ENCODE measurements around the gene WDR48.

WDR48 gene

DNA sequence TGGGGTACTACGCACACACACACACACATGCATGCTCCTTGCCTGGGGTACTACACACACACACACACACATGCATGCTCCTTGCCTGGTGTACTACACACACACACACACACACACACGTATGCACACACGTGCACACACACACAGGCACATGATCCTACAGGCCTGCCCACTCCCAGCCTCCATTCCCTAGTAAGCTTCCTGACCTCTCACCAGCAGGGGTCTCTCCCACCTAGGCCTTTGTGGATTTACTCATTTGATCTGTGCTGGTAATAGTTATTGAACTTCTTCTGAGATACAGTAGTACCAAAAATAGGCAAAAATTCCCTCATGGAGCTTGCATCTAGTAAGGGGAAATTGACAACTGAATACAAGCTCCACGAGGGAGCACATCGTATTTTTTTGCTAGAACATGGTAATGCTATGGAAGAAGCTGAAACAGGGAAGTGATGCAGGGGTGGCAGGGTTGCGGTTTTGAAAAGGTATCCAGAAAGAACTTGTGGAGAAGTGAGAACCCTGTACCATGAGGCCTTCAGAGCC, 74.8 kb downstream of the WDR48 start:
- no peak for DNase-seq

DNA sequence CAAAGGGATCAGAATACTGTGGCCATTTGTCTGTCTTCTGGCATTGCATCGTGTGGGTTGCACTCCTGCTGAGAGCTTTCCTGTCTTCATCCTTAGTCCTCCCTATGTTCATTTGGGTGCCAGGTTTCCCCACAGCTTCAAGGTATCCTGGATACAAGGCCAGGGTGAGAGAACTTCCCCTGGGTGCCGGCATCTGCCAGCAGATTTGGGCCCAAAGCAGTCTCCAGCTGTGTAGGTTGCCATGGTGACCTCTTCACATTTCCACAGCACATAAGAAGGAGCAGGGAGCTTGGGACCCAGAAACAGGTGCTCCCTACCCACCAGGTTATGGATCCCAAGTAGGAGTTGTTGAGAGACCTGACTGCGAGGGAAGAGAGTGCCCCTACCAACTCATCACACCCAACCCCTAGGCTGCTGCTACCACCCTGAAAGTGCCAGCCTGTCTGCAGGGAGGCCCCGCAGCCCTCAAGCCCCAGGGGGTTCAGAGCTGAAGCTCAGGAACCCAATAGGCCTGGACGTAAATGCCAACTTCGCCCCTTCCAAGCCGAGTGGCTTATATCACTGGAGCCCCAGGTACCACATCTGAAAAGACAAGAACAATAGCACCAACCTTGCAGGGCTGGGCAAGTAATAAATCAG, 75.6 kb downstream of the WDR48 start:
- DNase-seq, result no peak

DNA sequence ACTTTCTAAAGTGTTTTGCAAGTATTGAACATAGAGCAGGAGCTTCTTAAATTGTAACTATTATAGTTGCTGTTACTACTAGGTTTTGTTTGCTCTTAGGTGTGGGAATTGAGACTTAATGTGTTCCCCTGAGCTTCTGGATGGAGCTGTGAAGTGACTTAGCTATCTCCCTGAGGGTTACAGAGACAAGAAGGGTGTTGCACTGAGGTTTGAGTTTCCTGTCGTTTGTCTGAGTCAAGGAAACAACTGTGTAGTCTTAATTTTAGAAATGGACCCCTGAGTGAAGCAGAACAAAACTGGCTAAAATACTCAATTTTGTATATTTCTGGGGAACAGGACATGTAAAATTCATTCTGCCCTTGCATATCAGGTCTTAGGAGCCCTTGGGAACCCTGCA, 76.1 kb downstream of the WDR48 start:
- DNase-seq, result no peak

DNA sequence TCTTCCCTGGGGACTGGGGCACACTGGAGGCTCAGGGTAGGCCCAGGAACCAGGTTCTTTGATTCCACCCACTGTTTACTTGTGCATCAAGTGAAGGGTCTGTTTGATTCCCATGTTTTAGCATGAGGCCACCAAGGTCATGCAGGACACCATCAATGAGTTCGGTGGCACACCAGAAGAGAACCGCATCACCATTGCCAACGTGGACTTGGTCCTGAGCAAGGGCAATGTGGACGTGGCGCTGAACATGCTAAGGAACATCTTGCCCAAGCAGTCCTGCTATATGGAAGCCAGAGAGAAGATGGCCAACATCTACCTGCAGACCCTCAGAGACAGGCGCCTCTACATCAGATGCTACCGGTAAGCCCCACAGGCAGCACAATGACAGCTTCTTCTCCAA, 77.1 kb downstream of the WDR48 start:
- DNase-seq, result no peak

DNA sequence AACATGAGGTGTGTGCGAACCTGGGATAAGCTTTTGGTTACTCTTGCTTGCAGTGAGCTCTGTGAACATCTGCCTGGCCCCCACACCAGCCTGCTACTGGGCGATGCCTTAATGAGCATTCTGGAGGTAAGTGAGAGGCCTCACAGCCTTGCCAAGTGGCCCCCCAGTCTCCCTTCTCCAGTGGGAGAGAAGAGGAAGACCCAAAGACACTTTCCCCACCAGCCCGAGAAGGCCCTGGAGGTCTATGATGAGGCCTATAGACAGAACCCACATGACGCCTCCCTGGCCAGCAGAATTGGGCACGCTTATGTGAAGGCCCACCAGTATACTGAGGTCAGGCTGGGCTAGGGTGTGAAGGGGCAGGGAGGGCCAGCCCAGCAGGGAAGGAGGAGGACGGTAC, 78.2 kb downstream of the WDR48 start:
- DNase-seq, result no peak

DNA sequence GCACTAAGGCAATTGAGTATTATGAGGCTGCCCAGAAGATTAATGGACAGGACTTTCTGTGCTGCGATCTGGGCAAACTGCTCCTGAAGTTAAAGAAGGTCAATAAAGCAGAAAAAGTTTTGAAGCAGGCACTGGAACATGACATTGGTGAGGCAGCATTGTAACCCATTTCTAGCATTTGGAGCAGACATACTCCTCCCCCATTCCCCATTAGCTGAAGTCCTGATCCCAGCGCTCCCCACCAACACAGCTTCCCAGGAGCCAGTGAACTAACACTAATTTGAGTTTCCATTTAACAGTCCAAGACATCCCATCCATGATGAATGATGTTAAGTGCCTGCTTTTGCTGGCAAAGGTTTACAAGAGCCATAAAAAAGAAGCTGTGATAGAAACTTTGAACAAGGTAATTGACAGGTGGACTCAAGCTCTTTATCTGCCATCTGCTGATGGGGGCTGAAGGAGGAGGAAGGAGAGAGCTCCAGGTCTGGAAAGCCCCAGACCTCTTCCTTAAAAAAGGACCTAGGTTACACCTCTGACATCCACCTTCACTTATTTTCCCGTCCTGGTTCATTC, 79.0 kb downstream of the WDR48 start:
- no peak for DNase-seq

DNA sequence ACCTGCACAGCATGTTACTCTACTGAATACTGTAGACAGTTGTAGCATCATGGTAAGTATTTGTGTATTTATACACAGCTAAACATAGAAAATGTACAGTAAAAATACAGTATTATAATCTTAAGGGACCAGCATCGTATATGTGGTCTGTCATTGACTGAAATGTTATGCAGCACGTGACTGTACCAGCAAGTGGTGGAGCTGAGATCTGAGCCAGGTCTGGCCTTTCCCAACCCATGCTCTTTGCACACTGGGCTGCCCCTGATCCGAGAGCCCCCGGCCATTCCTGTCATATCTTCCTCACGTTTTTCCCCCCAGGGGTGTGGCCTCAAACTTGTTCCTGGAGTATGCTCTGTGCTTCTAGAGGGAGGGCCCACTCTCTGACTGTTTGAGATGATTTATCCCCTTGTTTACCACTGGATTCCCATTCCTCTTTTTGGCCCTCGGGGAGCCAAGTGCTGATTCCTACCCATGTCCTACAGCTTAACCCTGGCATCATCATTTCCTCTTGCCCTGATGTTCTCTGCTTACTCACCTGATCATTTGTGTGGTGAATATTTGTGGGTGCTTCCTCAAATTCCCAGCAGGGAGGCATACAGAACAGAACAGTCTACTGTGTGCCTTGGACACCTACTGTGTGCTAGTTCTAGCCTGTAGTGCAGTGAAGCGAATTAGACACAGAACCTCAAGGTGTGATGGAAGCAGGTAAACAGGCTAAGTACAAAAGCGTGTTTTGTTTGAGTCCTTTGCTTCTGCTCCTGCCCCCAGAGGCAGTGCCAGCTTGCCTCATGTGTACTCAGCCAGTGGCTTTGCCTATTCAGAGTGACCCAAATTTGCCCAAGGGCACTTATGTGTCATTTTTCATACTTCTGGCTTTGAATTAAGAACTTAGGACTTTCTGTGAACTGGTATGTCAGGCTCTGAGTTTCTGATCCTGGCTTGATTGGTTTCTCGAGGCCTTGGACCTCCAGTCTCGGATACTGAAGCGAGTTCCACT, 80.6 kb downstream of the WDR48 start:
- DNase-seq, result no peak

DNA sequence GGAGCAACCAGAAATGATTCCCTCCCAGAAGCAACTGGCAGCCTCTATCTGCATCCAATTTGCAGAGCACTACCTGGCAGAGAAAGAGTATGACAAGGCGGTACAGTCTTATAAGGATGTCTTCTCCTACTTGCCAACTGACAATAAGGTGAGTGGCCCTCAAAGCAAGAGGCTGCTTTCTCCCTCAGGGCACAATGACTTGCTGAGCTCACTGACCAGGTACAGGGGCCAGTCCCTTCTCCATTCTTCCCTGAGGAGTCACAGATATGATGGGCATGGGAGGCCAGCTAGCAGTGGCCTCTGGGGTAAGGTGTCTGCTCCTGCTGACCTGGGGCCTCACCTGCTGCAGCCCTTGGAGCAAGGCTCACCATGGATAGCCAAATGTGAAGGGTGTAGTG, 81.3 kb downstream of the WDR48 start:
- DNase-seq, result no peak

DNA sequence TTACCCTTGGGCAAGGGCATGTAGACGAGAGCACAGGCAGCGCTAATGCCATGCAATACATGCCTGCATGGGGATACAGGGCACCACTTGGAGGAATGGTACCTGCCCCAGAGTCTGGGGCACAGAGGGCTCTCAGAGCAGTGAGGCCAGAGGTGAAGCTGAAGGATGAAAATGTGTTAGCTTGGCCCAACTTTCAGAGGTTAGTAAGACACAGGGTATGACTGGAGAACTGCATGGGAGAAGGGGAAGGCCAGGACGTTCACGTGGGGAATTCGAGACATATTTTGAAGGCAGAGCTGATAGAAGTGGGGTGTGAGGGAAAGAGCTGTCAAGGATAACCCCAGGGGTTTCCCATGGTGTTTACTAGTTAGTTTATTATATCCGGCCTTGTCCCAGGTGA, 82.0 kb downstream of the WDR48 start:
- DNase-seq, result no peak

DNA sequence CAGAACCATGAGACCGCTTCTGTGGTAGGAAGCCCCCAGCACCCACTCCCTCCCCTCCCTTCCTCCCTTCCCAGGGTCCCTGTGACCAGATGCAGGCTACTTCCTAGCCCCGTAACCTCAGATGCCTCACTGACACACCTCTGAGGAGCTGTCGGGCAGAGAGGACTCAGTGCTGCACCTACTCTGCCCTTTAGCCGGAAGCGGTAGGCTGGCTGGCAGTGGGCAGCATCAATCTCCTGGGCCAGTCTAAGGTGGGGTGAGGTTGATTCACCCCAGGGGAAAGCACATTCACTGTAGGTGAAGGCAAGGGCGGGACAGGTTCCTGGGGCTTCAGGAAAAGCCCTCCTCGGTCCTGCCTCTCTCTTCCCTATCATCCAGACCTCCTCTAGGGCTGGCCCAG, 82.5 kb downstream of the WDR48 start:
- DNase-seq, result no peak

DNA sequence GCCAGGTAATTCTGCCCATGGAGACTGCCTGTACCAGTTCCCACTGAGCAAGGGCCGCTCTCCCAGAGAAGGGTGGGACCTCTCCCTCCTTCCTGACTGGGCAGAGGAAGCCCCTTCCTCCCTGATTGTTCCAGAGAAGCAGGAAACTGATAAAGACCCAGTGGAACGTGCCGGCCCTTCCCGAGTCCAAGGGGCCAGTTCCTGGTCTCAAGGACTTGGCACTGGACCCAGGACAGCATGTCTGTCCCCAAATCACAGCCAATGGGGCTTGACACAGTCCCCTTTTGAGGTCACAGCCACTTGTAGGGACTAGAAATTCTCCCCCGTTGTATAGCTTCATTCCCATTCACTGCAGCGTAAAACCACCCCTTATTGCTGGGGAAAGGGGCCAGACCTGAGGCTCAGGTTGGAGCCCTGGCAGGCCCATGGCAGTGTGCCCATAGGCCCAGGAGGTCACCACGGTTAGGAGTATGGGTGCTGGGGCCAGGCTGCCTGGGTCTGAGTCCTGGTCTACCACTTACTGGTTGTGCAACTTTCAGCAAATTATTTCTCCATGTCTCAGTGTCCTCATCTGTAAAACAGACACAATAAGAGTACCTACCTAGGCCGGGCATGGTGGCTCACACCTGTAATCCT, 83.5 kb downstream of the WDR48 start:
- no peak for DNase-seq

DNA sequence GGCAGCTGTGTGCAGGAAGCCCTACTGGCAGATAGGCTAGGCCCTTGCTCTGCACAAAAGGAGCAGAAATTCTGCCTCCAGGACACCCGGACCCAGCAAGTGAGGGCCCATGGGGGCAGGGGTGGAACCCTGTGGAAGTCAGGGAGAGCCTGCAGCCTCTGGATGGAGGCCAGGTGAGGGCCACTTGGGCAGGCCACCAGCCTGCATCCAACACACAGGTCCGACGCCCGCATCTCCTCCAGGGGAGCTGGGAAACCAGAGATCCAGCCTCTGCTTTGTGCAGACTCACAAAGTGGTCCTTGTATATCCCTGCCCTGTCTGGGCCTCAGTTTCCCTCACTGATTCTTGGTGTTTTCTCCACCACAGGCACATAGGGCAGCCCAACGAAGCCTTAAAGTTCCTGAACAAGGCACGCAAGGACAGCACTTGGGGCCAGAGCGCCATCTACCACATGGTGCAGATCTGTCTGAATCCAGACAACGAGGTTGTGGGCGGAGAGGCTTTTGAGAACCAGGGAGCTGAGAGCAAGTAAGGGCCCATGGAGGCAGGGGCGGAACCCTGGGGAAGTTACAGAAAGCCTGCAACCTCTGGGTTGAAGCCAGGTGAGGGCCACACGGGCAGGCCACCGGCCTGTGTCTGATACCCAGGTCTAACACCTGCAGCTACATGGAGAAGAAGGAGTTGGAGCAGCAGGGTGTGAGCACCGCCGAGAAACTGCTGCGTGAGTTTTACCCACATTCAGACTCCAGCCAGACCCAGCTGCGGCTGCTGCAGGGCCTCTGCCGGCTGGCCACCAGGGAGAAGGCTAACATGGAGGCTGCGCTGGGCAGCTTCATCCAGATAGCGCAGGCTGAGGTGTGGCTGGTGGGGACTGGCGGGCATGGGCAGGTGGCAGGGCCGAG, 85.0 kb downstream of the WDR48 start:
- DNase-seq, result no peak

DNA sequence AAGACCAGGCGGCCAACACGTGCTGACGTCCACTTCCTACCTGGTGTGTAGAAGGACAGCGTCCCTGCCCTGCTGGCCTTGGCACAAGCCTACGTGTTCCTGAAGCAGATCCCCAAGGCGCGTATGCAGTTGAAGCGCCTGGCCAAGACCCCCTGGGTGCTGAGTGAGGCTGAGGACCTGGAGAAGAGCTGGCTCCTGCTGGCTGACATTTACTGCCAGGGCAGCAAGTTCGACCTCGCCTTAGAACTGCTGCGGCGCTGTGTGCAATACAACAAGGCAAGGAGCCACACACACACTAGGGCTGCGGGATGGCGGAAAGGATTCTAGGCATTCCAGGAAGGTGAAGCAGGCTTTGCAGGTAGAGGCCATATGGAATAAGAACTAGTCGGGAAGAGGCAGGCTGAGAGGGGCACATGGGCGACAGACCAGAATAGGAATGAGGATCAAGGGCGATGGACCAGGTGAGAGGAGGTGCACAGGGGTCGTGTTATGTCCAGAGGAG, 85.7 kb downstream of the WDR48 start:
- no peak for DNase-seq

DNA sequence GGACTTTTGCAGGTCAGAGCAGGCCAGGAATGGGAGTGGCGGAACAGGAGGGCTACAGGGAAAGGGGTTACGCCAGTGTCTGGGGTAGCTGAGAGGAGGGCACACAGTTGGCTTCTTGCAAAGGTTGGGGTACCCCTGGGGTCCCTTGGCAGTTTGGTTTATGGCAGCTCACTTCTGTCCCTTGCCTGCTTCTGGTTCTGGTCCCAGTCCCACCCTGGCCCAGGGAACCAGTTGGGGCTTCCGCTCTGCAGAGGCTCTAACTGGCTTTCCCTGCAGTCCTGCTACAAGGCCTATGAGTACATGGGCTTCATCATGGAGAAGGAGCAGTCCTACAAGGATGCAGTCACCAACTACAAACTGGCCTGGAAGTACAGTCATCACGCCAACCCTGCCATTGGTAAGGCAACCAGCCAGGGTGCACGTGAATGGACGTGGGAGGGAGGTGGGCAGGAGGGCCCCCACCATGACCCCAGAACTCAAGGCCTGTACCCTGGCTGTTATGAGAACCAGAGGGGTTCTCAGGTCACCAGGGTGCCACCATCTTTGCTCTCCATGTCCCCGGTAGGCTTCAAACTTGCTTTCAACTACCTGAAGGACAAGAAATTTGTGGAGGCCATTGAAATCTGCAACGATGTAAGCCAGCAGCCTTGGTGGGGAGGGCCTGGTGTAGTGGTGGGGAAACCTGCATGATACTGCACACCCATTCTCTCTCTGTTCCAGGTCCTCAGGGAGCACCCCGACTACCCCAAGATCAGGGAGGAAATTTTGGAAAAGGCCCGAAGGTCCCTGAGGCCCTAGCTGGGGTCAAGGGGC, 86.4 kb downstream of the WDR48 start:
- DNase-seq, result no peak

DNA sequence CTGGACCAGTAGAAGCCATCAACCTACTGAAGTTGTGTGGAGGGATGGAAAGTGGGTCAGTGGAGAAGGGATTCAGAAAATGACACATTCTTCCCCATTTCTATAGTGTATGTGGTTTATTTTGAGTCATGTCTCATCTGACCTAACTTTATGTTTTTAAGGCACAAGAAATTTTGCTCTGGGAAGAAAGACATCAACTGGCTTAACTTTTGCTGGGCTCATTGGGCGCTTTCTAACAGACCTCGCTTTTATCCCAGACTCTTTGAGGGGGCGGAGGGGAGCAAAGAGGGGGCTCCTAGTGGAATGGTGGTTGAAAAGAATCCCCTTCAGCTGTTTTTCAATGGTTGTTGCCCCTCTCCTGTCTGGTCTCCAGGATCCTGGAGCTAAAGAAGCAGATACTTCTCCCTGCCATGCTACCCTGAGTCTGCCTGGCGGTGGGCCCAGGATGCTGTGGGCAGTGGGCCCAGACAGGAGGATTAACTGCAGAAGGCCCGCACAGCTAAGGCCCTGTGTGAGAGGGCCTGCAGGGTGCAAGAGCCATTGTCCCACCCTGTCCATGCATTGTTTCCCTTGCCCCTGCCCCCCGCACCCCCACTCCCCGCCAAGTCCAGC, 87.1 kb downstream of the WDR48 start:
- no peak for DNase-seq

DNA sequence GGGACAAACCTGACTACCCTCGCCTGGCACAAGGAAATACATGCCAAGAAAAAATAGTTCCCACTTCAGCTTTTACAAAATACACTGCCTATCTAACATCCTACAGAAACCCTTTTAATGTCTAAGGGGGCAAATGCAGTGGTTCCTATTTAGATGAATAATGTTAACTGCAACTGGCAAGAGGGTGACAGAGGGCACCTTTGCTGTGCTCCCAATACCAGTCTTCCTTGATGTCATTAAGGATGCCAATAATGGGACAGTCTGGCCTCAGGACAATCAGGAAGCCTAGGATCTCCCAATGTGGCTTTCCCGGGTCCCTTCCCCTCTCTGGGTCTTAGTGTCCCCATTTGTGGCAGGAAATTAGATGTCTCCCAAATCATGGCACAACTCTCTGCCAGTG, 87.6 kb downstream of the WDR48 start:
- DNase-seq, result no peak

DNA sequence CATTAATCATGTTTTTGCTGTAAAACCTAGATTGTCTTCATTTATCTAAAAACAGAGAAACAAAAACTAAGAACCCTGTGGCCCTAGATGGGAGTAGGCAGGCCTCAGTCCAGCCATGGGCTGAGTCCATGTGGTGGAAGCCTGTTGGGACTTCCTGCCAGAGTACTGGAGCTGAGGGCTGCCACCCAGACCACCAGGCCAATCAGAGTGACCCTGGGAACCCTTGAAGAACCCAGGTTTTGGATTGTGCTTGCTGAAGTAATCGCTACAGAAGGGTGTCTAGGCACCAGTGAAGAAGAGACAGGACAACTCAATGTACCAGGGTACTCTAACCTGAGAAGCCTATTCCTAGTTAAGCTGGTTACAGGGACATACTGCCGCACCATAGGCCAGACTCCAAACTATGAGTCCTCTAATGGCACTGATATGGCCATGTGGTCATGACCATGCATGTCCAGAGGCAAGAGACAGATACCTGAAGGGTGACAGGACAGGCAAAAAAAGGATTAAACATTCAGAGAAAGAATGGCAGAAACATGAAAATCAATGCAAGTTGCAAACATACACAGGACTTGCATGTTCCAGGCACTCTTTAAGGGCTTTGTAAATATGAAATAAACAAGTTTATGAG, 88.6 kb downstream of the WDR48 start:
- no peak for DNase-seq

DNA sequence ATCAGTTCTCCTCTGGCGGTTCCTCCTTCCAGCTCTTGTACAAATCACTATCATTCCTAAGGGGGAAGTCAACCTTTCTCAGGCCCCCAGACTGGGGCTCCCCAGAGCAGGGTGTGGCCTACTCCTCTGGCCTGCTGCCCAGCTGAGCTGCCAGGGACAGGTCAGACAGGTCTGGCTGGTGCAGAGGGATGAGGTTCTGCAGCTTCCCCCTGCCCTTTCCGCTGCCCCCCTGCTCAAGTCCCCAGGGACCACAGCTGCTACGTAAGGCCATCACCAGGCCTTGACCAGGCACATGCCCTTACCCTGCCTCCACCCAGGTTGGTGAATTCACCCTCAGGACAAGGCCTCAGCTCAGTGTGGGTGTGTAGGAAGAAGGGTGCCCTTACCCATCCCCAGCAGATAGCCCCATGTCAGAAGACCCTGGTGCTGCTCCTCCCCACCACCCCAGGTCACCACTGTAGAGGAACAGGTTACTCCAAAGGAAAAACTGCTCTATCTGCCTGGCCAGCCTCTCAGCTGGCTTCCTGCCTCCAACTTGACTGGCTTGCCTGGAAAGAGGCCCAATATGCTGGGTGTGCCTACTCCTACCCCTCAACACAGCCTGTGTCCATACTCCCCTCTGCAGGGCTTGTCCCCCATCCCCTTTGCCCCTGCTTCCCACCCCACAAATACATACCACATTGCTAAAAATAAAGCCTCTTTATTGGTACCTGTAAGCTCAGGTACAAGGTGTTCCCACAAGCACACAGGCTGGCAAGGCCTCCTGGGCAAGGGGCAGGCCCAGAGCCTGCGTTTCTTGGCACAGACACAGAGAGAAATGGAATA, 89.6 kb downstream of the WDR48 start:
- DNase-seq, result no peak

DNA sequence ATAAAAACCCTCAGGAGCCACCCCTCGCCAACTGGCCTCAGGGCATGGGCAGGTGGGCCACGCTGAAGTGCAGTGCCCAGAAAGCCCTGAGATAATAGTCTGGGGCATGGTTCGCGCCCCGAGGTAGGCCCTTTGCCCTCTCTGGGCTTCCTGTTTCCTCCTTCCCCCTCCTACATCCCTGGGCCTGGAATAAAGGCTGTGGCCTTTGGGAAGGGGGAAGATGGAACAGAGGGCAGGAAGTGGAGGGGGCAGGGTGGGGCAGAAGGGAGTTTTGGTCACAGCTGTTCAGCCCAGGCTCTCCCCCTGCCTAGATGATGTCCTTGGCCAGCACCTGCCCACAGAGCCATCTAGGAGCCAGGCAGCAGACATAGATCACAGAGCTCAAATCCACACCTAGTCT, 90.3 kb downstream of the WDR48 start:
- DNase-seq, result no peak
